GM12872 (cell line): Measurements from ENCODE around the gene PKP3.

Experiments used
- TF ChIP-seq, protein P1 (sequence below): IDR thresholded peaks from 3 replicates; pipeline ENCODE4 v1.5.1; 2011; ENCODE audit warnings: low read depth, mild to moderate bottlenecking, low read length, moderate library complexity; ENCODE audit not compliant: insufficient read depth

PKP3 gene

DNA sequence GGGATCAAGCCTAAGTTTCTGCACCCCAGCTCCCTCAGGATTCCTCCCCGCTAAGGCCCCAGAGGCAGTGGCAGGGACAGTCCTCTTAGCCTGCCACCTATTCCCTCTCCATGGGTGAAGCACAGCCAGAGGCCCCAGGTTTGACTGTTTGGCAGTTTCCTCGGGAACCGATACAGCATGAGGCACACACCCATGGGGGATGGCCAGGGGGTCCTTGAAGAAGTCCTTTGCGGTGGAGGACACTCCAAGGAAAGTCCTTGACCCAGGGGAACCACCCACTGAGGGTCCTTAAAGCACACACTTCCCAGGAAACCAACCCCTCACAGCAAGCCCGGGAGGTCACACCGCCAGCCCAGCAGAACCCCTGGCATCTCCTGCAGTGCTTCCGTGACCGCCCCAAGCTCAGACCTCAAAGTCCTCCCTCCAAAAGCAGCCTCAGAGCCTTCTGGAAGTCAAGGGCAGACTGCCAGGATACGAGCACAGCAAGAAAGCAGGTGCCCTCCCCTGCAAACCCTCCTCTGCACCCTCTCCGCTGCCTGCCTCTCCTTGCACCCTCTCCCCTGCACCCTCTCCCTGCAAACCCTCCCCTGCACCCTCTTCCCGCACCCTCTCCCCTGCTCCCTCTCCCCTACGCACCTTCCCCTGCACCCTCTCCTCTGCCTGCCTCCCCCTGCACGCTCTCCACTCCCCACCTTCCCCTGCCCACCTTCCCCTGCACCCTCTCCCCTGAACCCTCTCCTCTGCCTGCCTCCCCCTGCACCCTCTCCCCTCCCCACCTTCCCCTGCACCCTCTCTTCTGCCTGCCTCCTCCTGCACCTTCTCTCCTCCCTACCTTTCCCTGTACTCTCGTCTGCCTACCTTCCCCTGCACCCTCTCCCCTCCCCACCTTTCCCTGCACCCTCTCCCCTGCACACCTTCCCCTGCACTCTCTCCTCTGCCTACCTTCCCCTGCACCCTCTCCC, 19.4 kb downstream of the PKP3 start:
- TF ChIP-seq, protein P1, sequence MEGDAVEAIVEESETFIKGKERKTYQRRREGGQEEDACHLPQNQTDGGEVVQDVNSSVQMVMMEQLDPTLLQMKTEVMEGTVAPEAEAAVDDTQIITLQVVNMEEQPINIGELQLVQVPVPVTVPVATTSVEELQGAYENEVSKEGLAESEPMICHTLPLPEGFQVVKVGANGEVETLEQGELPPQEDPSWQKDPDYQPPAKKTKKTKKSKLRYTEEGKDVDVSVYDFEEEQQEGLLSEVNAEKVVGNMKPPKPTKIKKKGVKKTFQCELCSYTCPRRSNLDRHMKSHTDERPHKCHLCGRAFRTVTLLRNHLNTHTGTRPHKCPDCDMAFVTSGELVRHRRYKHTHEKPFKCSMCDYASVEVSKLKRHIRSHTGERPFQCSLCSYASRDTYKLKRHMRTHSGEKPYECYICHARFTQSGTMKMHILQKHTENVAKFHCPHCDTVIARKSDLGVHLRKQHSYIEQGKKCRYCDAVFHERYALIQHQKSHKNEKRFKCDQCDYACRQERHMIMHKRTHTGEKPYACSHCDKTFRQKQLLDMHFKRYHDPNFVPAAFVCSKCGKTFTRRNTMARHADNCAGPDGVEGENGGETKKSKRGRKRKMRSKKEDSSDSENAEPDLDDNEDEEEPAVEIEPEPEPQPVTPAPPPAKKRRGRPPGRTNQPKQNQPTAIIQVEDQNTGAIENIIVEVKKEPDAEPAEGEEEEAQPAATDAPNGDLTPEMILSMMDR = no peak

DNA sequence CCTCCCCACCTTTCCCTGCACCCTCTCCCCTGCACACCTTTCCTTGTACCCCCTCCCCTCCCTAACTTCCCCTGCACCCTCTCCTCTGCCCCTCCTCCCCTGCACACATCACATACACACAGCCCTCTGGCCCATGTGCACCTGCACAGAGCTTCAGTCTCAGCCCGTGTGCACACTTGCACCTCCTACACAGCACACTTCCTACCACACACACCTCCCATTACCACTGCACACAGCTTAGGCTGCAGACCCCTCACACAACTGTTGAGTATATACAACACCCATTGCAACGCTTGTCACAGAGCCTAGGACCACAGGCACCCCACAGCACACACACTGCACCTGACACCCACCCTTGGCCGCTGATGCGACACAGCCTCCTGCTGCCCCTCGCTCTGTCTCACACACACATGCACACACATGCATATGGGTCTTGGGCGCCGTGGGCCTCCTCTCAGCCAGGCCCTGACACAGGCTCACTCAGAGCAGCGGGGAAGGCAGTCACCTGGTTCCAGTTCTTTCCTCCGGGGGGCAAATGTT, 20.4 kb downstream of the PKP3 start:
- TF ChIP-seq, protein P1 = no peak

DNA sequence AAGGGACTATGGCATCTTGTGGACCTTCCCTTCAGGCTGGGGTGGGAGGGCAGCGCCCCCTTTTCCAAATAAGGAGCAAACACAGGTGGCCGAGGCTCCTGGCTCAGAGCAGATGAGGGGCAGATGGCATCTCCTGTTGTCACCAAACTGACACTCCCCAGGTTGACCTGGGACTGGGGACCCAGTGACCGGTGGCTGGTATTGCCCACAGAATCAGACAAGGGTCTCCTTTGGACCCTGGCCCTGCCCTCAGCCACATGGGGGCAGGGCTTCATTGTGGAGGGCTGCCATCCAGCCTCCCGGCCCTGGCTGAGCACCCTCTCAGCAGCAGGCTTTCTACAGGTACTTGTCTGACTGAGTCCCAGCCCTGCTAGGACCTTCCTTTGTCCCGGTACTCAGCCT, 21.6 kb downstream of the PKP3 start:
- TF ChIP-seq, protein P1 = no peak

DNA sequence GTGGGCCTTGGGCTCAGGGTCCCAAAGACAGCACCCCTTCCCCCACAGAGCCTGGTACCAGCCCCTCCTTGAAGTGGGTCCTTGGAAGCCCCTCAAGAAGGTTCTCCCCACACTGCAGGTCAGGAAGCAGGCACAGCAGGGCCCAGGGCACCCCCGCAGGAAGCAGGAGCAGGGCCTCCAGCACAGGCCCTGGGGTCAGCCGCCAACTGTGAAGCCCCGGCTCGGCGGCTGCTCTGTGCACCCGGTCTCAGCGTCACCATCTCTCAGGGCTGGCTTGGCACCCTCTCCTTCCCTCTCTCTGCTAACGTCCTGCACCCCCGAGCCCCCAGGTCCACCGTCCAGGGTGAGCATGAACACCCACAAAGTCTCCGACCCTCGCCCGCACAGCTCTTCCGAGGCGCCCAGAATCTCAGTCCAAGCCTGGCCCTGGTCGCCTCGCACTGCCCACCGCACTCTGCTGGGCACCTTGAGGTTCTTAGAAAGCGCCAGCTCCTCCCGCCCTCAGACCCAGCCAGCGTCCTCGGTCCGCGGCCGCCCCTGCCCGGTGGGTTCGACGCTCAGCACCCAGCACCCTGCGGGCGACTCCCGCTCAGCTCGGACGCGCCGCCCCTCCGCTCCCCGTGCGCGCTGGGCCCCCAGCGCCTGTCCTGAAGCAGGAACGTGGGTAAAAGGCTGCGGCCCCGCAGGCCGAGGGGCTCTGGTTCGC, 22.2 kb downstream of the PKP3 start:
- TF ChIP-seq, protein P1 = no peak

DNA sequence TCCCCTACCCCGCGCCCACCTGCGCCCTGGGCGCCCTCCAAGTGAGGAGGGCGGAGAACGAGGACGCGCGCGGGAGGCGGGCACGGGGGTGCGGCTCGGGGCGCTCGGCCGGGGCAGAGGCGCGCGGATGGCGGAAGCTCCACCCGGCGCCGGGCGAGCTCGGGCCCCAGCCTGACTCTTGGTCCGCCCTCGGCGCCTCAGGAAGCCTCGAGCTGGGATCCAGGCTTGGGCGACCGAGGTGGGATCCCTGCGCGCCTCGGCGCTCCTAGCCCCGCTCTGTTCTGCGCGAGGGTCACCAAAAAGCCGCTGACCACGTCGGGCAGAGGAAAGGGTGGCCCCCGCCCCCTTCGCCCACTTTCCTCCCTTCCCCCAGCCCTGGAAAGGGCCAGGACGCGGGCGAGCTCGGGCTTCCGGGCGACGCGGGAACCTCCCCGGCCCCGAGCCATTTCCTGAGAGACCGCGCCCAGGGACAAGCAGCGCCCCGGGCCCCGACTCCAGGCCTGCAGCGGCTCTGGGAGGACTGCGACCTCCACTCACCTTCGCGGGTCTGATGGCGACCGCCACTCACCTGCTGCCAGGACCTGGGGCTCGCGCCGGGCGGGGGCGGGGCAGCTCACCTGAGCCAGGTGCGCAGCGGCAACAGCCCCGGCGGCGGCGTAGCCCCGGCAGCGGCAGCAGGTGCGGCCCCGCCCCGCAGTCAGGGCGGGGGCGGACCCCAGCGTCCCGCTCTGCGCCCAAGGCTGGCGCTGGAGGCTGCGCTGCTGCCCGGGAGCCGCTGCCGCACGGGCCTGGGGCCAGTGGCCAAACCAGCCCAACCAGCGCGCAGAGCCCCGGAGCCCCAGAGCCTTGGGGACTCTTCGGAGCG, 23.0 kb downstream of the PKP3 start:
- TF ChIP-seq, protein P1 = no peak

DNA sequence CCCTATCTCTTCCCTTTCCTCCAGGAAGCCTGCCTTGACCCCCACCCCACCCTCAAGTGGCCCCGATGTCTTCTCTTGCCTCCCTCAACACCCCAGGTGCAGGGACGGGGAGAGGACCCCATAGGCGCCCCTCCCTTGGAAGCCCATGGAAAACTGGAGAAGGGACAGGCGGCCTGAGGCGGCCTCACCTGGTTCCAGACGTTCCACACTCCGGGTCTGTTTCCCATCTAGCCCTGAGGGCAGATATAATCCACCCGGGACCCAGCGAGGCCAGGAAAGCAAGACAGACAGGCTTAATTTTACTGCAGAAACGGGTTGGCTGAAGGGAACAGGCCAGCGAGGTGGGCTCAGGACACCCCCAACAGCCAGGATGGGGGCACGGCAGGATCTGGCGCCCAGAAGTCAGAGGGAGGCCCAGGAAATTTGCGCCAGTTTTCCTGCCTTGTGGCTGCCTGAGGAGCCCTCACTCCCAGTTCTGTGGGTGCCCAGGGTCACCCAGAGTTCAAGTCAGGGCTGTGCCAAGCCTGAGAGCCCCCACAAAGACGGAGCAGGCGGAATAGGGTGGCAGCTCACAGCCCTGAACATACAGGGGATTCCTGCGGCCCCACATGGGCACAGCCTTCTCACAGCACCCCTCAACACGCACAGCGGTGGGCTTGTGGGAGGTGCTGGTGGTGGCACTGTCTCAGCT, 23.8 kb downstream of the PKP3 start:
- TF ChIP-seq, protein P1 = no peak
